Measurements from ENCODE around the gene WNT2B. TPM values are rescaled to one million over a fixed set of nuclear protein-coding genes. Genes with fewer than 3 reads are reported as not detected.

Gene WNT2B
- total RNA-seq, 1 experiment from 2014 or later = 1.2 TPM

GRCh38 chr1:112546076-112546475, 37.3 kb downstream of the WNT2B start:
- no peaks in the 10 kb centered on the region for H3K36me3 Mint-ChIP-seq
- no peak overlapping the region for H3K4me3 Mint-ChIP-seq
- ChIA-PET POLR2A (no interaction called here), CTCF (no interaction called here)
- no peak overlapping the region for H3K27ac Mint-ChIP-seq
- DNase-seq (ENCODE audit: low spot score) (no peak), ATAC-seq (no peak)
- H3K9me3 Mint-ChIP-seq = no peaks in the 10 kb centered on the region
- TF ChIP-seq, protein P1, sequence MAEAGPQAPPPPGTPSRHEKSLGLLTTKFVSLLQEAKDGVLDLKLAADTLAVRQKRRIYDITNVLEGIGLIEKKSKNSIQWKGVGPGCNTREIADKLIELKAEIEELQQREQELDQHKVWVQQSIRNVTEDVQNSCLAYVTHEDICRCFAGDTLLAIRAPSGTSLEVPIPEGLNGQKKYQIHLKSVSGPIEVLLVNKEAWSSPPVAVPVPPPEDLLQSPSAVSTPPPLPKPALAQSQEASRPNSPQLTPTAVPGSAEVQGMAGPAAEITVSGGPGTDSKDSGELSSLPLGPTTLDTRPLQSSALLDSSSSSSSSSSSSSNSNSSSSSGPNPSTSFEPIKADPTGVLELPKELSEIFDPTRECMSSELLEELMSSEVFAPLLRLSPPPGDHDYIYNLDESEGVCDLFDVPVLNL (CRISPR knock-in tag; IDR thresholded peaks at IDR 0.05; ENCODE audit: borderline replicate concordance, low read depth) = no peak
- TF ChIP-seq KAT7 (CRISPR knock-in tag; IDR thresholded peaks at IDR 0.05; ENCODE audit: borderline replicate concordance) (no peak), PREB (CRISPR knock-in tag; IDR thresholded peaks at IDR 0.05; ENCODE audit: borderline replicate concordance) (no peak), NR2C2 (CRISPR knock-in tag; IDR thresholded peaks at IDR 0.05) (no peak), EMX1 (CRISPR knock-in tag; IDR thresholded peaks at IDR 0.05) (no peak), ZNF121 (CRISPR knock-in tag; IDR thresholded peaks at IDR 0.05) (no peak)
- H3K4me1 Mint-ChIP-seq = no peaks in the 10 kb centered on the region
- no peaks in the 10 kb centered on the region for H3K27me3 Mint-ChIP-seq (ENCODE audit: low read depth)

GRCh38 chr1:112548547-112548946, 39.8 kb downstream of the WNT2B start:
- ATAC-seq (no peak), DNase-seq (ENCODE audit: low spot score) (no peak)
- Mint-ChIP-seq H3K9me3 (no peaks in the 10 kb centered on the region), H3K27me3 (ENCODE audit: low read depth) (no peaks in the 10 kb centered on the region), H3K4me1 (no peaks in the 10 kb centered on the region), H3K36me3 (no peaks in the 10 kb centered on the region), H3K27ac (no peak overlapping the region), H3K4me3 (no peak overlapping the region)
- CTCF ChIA-PET = no interaction called here
- TF ChIP-seq CDX4 (CRISPR knock-in tag; IDR thresholded peaks at IDR 0.05; ENCODE audit: borderline replicate concordance) (0 out of 2 replicates have a peak, but pooled peaks have one; percentile 18), PRRX2 (CRISPR knock-in tag; IDR thresholded peaks at IDR 0.05) (no peak), NR2C2 (CRISPR knock-in tag; IDR thresholded peaks at IDR 0.05) (no peak), ESRRA (CRISPR knock-in tag; IDR thresholded peaks at IDR 0.05; ENCODE audit: borderline replicate concordance) (no peak)
- POLR2A ChIA-PET = no interaction called here

- CTCF ChIA-PET = no interaction called here
- Mint-ChIP-seq H3K27me3 (ENCODE audit: low read depth) (no peaks in the 10 kb centered on the region), H3K27ac (no peak overlapping the region), H3K9me3 (no peaks in the 10 kb centered on the region), H3K36me3 (no peaks in the 10 kb centered on the region), H3K4me3 (no peak overlapping the region), H3K4me1 (no peaks in the 10 kb centered on the region)
- POLR2A ChIA-PET = no interaction called here
- ATAC-seq (no peak), DNase-seq (ENCODE audit: low spot score) (no peak)
- TF ChIP-seq ZBTB43 (CRISPR knock-in tag; IDR thresholded peaks at IDR 0.05) = no peak
- TF ChIP-seq ZNF121 (CRISPR knock-in tag; IDR thresholded peaks at IDR 0.05) = no peak
- no peak for TF ChIP-seq HMGA2 (CRISPR knock-in tag; IDR thresholded peaks at IDR 0.05)
These were observed 40.8 kb downstream of the WNT2B start for GRCh38 chr1:112549590-112549989.

DNA sequence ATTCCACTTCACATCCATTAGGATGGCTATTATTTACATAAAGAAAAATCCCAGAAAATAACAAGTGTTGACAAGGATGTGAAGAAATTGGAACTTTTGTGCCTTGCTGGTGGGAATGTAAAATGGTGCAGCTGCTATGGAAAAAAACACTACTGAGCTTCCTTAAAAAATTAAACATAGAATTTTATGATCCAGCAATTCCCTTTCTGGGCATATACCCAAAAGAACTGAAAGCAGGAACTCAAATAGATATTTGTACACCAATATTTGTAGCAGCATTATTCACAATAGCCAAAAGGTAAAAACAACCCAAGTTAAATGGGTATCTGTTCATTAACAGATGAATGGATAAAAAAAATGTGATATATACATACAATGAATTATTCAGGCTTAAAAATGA, 45.6 kb downstream of the WNT2B start:
- TF ChIP-seq, protein P2, sequence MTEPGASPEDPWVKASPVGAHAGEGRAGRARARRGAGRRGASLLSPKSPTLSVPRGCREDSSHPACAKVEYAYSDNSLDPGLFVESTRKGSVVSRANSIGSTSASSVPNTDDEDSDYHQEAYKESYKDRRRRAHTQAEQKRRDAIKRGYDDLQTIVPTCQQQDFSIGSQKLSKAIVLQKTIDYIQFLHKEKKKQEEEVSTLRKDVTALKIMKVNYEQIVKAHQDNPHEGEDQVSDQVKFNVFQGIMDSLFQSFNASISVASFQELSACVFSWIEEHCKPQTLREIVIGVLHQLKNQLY (CRISPR knock-in tag; IDR thresholded peaks at IDR 0.05) = no peak
- TF ChIP-seq KAT7 (CRISPR knock-in tag; IDR thresholded peaks at IDR 0.05; ENCODE audit: borderline replicate concordance) (no peak), CREM (CRISPR knock-in tag; IDR thresholded peaks at IDR 0.05) (no peak), FOXJ3 (CRISPR knock-in tag; IDR thresholded peaks at IDR 0.05; ENCODE audit: borderline replicate concordance) (no peak), GABPB1 (CRISPR knock-in tag; IDR thresholded peaks at IDR 0.05) (no peak)
- no peak for DNase-seq (ENCODE audit: low spot score)
- H3K36me3 Mint-ChIP-seq = no peaks in the 10 kb centered on the region
- no peak overlapping the region for H3K4me3 Mint-ChIP-seq
- no peaks in the 10 kb centered on the region for H3K9me3 Mint-ChIP-seq
- POLR2A ChIA-PET = no interaction called here
- no peak for ATAC-seq
- CTCF ChIA-PET = no interaction called here
- H3K27ac Mint-ChIP-seq = no peak overlapping the region
- no peaks in the 10 kb centered on the region for H3K27me3 Mint-ChIP-seq (ENCODE audit: low read depth)
- no peaks in the 10 kb centered on the region for H3K4me1 Mint-ChIP-seq

All from WTC11 (cell line).